ENCODE data around the gene NDUFS8. TPM values are rescaled to one million over a fixed set of nuclear protein-coding genes. Genes with fewer than 3 reads are reported as not detected.

Gene NDUFS8
- total RNA-seq, 1 experiment from 2014 or later = 166 TPM

DNA sequence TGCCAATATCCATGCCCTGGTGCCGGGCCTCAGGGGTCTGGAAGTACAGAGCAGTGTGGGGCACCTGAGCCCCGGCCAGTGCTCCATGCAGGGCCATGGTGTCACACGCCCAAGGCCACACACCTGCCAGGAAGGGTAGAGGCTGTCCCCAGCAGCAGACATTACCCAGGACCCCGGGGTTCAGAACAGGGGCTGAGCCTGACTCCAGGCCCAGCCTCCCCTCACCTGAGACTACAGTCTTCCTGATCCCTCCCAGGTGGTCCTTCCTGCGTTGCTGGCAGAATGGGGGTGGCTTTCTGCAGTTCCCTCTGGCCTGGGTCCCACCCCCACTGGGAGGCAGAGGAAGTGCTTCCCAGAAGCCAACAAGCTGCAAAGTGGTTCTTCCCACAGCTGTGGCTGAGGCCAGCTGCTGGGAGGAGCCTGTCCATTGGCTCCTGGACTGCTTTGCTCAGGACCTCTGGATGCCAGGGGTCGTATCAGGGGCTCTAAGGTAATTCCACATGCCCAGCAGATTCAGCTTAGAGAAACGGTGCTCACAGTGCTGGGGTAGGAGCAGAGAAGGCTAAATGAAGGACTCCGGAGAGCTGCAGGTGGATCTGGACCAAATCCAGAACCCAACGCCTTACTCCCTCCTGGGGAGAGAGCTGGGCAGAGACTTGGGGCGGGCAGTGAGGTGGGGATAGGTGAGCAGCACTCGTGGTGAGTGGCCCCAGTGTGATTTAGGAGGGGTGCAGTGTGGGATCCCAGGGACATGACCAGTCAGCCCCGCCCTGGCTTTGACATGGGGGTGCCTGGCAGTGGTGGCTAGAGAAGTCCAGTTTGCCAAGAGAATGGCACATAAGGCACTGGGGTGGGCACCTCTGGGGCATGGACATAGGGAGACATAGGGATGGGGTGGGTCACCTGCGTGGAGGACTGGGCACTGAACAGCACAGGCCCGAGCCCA, 21.0 kb downstream of the NDUFS8 start:
- Mint-ChIP-seq H3K9me3 (ENCODE audit: low read depth, unreplicated experiment) (no peaks in the 10 kb centered on the region), H3K36me3 (ENCODE audit: insufficient read depth, unreplicated experiment) (peaks cover 67% of the 10 kb centered on the region), H3K4me1 (ENCODE audit: low read depth, unreplicated experiment) (no peaks in the 10 kb centered on the region), H3K4me3 (ENCODE audit: low read depth, unreplicated experiment) (no peak overlapping the region), H3K27me3 (ENCODE audit: unreplicated experiment) (no peaks in the 10 kb centered on the region), H3K27ac (ENCODE audit: unreplicated experiment) (peak overlapping the region; percentile 56)
- BruUV-seq (replicated peaks) = TSS peak; percentile 21
- TF ChIP-seq, protein P1, sequence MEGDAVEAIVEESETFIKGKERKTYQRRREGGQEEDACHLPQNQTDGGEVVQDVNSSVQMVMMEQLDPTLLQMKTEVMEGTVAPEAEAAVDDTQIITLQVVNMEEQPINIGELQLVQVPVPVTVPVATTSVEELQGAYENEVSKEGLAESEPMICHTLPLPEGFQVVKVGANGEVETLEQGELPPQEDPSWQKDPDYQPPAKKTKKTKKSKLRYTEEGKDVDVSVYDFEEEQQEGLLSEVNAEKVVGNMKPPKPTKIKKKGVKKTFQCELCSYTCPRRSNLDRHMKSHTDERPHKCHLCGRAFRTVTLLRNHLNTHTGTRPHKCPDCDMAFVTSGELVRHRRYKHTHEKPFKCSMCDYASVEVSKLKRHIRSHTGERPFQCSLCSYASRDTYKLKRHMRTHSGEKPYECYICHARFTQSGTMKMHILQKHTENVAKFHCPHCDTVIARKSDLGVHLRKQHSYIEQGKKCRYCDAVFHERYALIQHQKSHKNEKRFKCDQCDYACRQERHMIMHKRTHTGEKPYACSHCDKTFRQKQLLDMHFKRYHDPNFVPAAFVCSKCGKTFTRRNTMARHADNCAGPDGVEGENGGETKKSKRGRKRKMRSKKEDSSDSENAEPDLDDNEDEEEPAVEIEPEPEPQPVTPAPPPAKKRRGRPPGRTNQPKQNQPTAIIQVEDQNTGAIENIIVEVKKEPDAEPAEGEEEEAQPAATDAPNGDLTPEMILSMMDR (IDR thresholded peaks at IDR 0.05; ENCODE audit: unreplicated experiment) = no peak
- CTCF ChIA-PET = interaction anchor here (0.6 kb wide), 1 partner anchor 1071 kb away, joined by 5 read pairs; no protein-coding TSS in a partner anchor
- DNase-seq = no peak
- intact Hi-C loops (cut with micrococcal nuclease; ENCODE audit: unreplicated experiment) = no loop called here

DNA sequence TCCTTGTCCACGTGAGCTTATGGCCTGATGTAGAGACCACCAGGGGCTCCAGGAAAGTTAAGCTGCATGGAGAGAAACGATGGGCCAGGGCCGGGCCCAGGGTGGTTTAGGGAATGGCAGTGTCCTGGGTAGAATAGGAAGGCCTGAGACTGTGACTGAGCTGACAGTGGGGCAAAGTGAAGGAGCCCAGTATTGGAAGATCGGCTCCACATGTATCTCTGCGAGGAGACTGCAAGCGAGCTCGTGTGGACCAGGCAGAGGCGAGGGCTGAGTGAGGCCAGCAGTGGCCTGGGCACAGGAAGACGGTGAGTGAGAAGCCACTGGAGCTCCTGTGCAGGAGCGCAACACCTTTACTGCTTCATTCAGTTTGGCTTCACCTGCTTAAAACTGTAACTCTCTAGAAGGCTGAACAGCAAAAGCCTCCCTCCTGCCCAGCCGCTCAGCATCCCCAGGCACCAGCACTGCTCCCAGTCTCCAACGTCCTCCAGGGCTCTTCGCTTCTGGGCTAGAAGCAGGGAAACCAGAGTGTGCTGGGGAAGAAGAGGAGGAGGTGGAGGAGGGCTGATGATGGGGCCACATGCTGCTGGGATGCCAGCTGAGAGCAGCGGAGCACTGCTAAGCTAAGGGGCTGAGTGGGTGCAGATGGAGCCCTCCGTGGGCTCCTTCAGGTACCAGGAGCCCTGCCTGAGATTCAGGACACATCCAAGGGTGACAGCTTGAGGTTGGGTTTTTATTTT, 21.8 kb downstream of the NDUFS8 start:
- TF ChIP-seq, protein P1 (IDR thresholded peaks at IDR 0.05; ENCODE audit: unreplicated experiment) = no peak
- intact Hi-C loops (cut with micrococcal nuclease; ENCODE audit: unreplicated experiment) = no loop called here
- DNase-seq = no peak

DNA sequence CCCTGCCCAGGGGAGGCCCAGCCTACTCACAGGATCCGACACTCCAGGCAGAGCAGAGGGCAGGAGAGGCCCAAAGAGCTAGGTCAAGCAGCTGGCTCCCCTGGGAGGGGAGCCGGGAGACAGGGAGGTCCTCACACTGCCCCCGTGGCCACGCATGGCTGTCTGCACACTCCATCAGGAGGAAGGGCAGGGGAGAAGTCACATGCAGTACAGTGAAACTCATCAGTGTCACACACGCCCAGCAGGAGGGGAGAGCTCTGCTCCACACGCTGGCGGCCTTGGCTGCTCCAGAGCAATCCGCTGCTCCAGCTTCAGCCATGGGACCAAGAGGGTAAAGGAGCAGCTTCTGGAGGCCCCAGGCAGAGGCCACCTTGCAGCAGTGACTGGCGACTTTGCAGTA, 22.6 kb downstream of the NDUFS8 start:
- Mint-ChIP-seq H3K4me1 (ENCODE audit: low read depth, unreplicated experiment) (no peaks in the 10 kb centered on the region), H3K27me3 (ENCODE audit: unreplicated experiment) (no peaks in the 10 kb centered on the region), H3K27ac (ENCODE audit: unreplicated experiment) (peak overlapping the region; percentile 39), H3K4me3 (ENCODE audit: low read depth, unreplicated experiment) (no peak overlapping the region), H3K36me3 (ENCODE audit: insufficient read depth, unreplicated experiment) (peaks cover 84% of the 10 kb centered on the region), H3K9me3 (ENCODE audit: low read depth, unreplicated experiment) (no peaks in the 10 kb centered on the region)
- TF ChIP-seq, protein P1 (IDR thresholded peaks at IDR 0.05; ENCODE audit: unreplicated experiment) = no peak
- no TSS peak for BruUV-seq (replicated peaks)
- CTCF ChIA-PET = no interaction called here
- DNase-seq = no peak
- intact Hi-C loops (cut with micrococcal nuclease; ENCODE audit: unreplicated experiment) = no loop called here

More for the DNA sequence above, 21.8 kb downstream of the NDUFS8 start:
- Mint-ChIP-seq H3K4me1 (ENCODE audit: low read depth, unreplicated experiment) (no peaks in the 10 kb centered on the region), H3K27ac (ENCODE audit: unreplicated experiment) (peak overlapping the region; percentile 56), H3K36me3 (ENCODE audit: insufficient read depth, unreplicated experiment) (peaks cover 75% of the 10 kb centered on the region), H3K9me3 (ENCODE audit: low read depth, unreplicated experiment) (no peaks in the 10 kb centered on the region), H3K4me3 (ENCODE audit: low read depth, unreplicated experiment) (no peak overlapping the region), H3K27me3 (ENCODE audit: unreplicated experiment) (no peaks in the 10 kb centered on the region)
- BruUV-seq (replicated peaks) = no TSS peak
- CTCF ChIA-PET = no interaction called here

DNA sequence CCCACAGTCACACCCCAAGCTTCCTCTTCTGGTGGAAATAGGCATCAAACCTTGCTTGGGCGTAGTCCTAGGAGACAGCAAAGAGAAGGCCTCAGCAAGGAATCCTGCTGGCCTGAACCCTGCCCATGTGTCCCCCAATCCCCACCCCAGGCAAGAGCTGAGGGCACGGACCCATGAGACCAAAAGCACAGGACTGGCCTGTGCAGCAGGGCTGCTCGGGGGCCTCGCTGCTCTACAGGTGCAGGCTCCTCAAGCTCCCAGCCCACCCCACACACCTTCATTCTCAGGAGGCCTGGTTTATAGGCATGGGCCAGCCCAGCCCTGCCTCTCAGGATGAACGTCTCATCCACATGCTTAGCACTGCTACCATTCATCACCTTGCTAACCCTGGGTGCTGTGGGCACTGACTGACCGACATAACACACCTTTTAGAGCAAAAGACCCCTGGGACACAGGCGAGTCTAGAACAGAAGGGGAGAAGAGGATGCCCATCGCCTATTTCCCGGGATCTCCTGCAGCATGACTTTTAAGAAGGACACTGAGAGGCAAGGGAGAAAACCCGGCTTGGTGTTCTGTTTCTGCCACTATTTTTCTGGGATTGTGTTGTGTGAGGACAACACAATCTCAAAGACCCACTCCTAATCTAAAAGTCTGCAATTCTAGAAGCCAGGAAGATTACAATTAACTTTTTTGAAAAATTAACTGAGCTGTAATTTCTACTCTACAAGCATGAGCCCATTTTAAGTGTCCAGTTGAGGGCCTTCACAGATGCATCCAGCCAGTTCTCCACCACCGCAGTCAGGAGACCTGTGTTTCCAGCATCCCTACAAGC, 23.7 kb downstream of the NDUFS8 start:
- no peak overlapping the region for H3K27ac Mint-ChIP-seq (ENCODE audit: unreplicated experiment)
- DNase-seq = no peak
- CTCF ChIA-PET = no interaction called here
- no peaks in the 10 kb centered on the region for H3K27me3 Mint-ChIP-seq (ENCODE audit: unreplicated experiment)
- TF ChIP-seq, protein P1 (IDR thresholded peaks at IDR 0.05; ENCODE audit: unreplicated experiment) = no peak
- H3K4me3 Mint-ChIP-seq (ENCODE audit: low read depth, unreplicated experiment) = no peak overlapping the region
- H3K9me3 Mint-ChIP-seq (ENCODE audit: low read depth, unreplicated experiment) = no peaks in the 10 kb centered on the region
- peaks cover 92% of the 10 kb centered on the region for H3K36me3 Mint-ChIP-seq (ENCODE audit: insufficient read depth, unreplicated experiment)
- no peaks in the 10 kb centered on the region for H3K4me1 Mint-ChIP-seq (ENCODE audit: low read depth, unreplicated experiment)
- intact Hi-C loops (cut with micrococcal nuclease; ENCODE audit: unreplicated experiment) = no loop called here
- BruUV-seq (replicated peaks) = no TSS peak

Measured in Calu3 (cell line).